ENCODE measurements around the gene TBCD.

TBCD gene

GRCh38 chr17:82835766-82836512 is 84.1 kb downstream of the TBCD start:
- DNase-seq, result peak; percentile 74

GRCh38 chr17:82836823-82837357 is 85.0 kb downstream of the TBCD start:
- peak; percentile 72 for DNase-seq

GRCh38 chr17:82837586-82838320 is 85.9 kb downstream of the TBCD start:
- no peak for DNase-seq

GRCh38 chr17:82838386-82839063 is 86.7 kb downstream of the TBCD start:
- peak; percentile 63 for DNase-seq

GRCh38 chr17:82839617-82840292 is 87.9 kb downstream of the TBCD start, which contains the start of gene ZNF750:
TSS of gene ZNF750 (minus strand) at chr17:82840022. CDS start at chr17:82832454, 7,568 bp downstream.
- peak; percentile 87 for DNase-seq

GRCh38 chr17:82840431-82840831 is 88.6 kb downstream of the TBCD start:
- no peak for DNase-seq

- DNase-seq, result no peak
These were observed 90.2 kb downstream of the TBCD start for GRCh38 chr17:82841921-82842596.

- no peak for DNase-seq
These were observed 92.2 kb downstream of the TBCD start for GRCh38 chr17:82843904-82844680.

- no peak for DNase-seq
These were observed 92.9 kb downstream of the TBCD start for GRCh38 chr17:82844796-82845162.

- DNase-seq, result no peak
These were observed 93.4 kb downstream of the TBCD start for GRCh38 chr17:82845163-82845807.

- no peak for DNase-seq
These were observed 94.3 kb downstream of the TBCD start for GRCh38 chr17:82846061-82846691.

- DNase-seq, result peak; percentile 90
These were observed 96.2 kb downstream of the TBCD start for GRCh38 chr17:82848022-82848592.

- no peak for DNase-seq
These were observed 97.4 kb downstream of the TBCD start for GRCh38 chr17:82849076-82849945.

GRCh38 chr17:82851381-82851780 is 99.5 kb downstream of the TBCD start:
- no peak for DNase-seq

- no peak for DNase-seq
These were observed 102.4 kb downstream of the TBCD start for GRCh38 chr17:82854226-82854625.

- no peak for DNase-seq
These were observed 104.5 kb downstream of the TBCD start for GRCh38 chr17:82856361-82856760.

- DNase-seq, result no peak
These were observed 106.7 kb downstream of the TBCD start for GRCh38 chr17:82858376-82859126.

All from NCI-H510A treated with DMSO at 0.1 percent for 48 hours (cell line).